GM12878 (cell line): ENCODE data around the gene ZBTB49. TPM values are rescaled to one million over a fixed set of nuclear protein-coding genes. Genes with fewer than 3 reads are reported as not detected.

Source experiments
- ATAC-seq: fragments of 200-7000 bp; cut with Tn5 transposase; 3 replicates; pipeline ENCODE4 v1.9.1; 2020; ENCODE audit warnings: mild to moderate bottlenecking, moderate library complexity
- BruUV-seq: library from RNA; stranded (reverse); fragments of 400-500 nt; replicated peaks from 2 replicates; lab custom pipeline; 2021; lab: Mats Ljungman, UMichigan
- CTCF ChIA-PET: fragments of 300-600 bp; sonication (Branson Sonifier 250); formaldehyde crosslinking; extraction: SDS; loops from one replicate; lab custom pipeline; 2021; ENCODE audit warnings: inconsistent platforms; lab: Yijun Ruan, JAX
- POLR2A ChIA-PET: fragments of 350-600 bp; formaldehyde crosslinking; extraction: SDS; loops from one replicate; lab custom pipeline; 2021; ENCODE audit warnings: inconsistent platforms; lab: Charles Lee
- RAD21 ChIA-PET: fragments of 300-600 bp; sonication (Branson Sonifier 250); formaldehyde crosslinking; loops from one replicate; lab custom pipeline; 2023; ENCODE audit warnings: antibody characterized with exemption; ENCODE audit not compliant: unreplicated experiment; lab: Charles Lee
- SMC1A ChIA-PET: fragments of 300-600 bp; sonication (Branson Sonifier 250); formaldehyde crosslinking; loops from one replicate; lab custom pipeline; 2023; ENCODE audit not compliant: unreplicated experiment, uncharacterized antibody; lab: Charles Lee
- DNase-seq: peaks from one replicate; pipeline ENCODE4 v3.0.0-alpha.2; 2011; ENCODE audit warnings: low read depth, low spot score
- FAIRE-seq: peaks from 3 replicates; lab custom pipeline; 2011; peaks lifted over from hg19 to GRCh38; lab: Jason Lieb, UNC
- H2AFZ ChIP-seq: 2 replicates; pipeline ENCODE4 v1.6.0; 2011; ENCODE audit warnings: low read depth, low read length, control low read depth; ENCODE audit not compliant: control insufficient read depth
- H3K27ac ChIP-seq: 2 replicates; pipeline ENCODE4 v1.5.1; 2011; ENCODE audit warnings: control low read depth; ENCODE audit not compliant: control insufficient read depth, insufficient read depth
- H3K27me3 ChIP-seq, 2 experiments: replicated peaks in 1 of 2; 2 replicates each; pipeline versions ENCODE4 v1.6.0 to v1.6.1; 2011; ENCODE audit warnings: low read length in 1 of 2; ENCODE audit not compliant: control insufficient read depth in 2 of 2, insufficient read depth in 2 of 2
- H3K36me3 ChIP-seq, 2 experiments: 2 replicates each; pipeline ENCODE4 v1.5.1; 2011; ENCODE audit warnings: low read length in 1 of 2; ENCODE audit not compliant: control insufficient read depth in 2 of 2, insufficient read depth in 2 of 2
- H3K4me1 ChIP-seq: 2 replicates; pipeline ENCODE4 v1.6.1; 2011; ENCODE audit warnings: mild to moderate bottlenecking, low read length, moderate library complexity, mixed read lengths; ENCODE audit not compliant: control insufficient read depth, insufficient read depth
- H3K4me2 ChIP-seq: 2 replicates; pipeline ENCODE4 v1.6.0; 2011; ENCODE audit warnings: control low read depth; ENCODE audit not compliant: control insufficient read depth, insufficient read depth
- H3K4me3 ChIP-seq: fragments of 200-600 bp; sonication (generic); 2 replicates; pipeline ENCODE4 v1.5.1; 2016
- H3K79me2 ChIP-seq: 2 replicates; pipeline ENCODE4 v1.6.0; 2011; ENCODE audit warnings: low read length; ENCODE audit not compliant: control insufficient read depth, insufficient read depth
- H3K9ac ChIP-seq: 2 replicates; pipeline ENCODE4 v1.8.0; 2011; ENCODE audit warnings: low read length, control low read depth, mixed read lengths; ENCODE audit not compliant: control insufficient read depth, insufficient read depth
- H3K9me3 ChIP-seq: replicated peaks from 3 replicates; pipeline ENCODE4 v1.5.1; 2011; ENCODE audit warnings: mild to moderate bottlenecking, low read length; ENCODE audit not compliant: control insufficient read depth, insufficient read depth
- H4K20me1 ChIP-seq: 2 replicates; pipeline ENCODE4 v1.6.0; 2011; ENCODE audit not compliant: control insufficient read depth, insufficient read depth
- BMI1 ChIP-seq: fragments of 450-650 bp; IDR thresholded peaks from 2 replicates; pipeline ENCODE4 v1.6.1; 2016; ENCODE audit warnings: mild to moderate bottlenecking, moderate library complexity, borderline replicate concordance
- CHD1 ChIP-seq: IDR thresholded peaks from 2 replicates; pipeline ENCODE4 v1.6.1; 2012; ENCODE audit warnings: low read depth, low read length, improper control_type of control experiment
- JUND ChIP-seq: IDR thresholded peaks from 2 replicates; pipeline ENCODE4 v1.6.1; 2012; ENCODE audit warnings: low read depth, mild to moderate bottlenecking, low read length, improper control_type of control experiment, moderate library complexity
- NFIC ChIP-seq: IDR thresholded peaks from 2 replicates; pipeline ENCODE4 v1.6.1; 2012; ENCODE audit warnings: low read depth, mild to moderate bottlenecking, inconsistent platforms, low read length, moderate library complexity
- SUPT20H ChIP-seq: IDR thresholded peaks from 2 replicates; pipeline ENCODE4 v1.6.1; 2011; ENCODE audit warnings: low read depth, mild to moderate bottlenecking, low read length, moderate library complexity, borderline replicate concordance; ENCODE audit not compliant: control insufficient read depth
- TCF7 ChIP-seq: IDR thresholded peaks from 2 replicates; pipeline ENCODE4 v1.6.1; 2014; ENCODE audit warnings: antibody characterized with exemption, borderline replicate concordance
- WGBS: methylation state at CpG from one replicate; pipeline ENCODE4 v1.1.6; 2016; ENCODE audit warnings: low lambda C conversion rate; ENCODE audit not compliant: insufficient replicate concordance, insufficient coverage; ENCODE audit errors: missing lambda C conversion rate; 5-methylcytosine and 5-hydroxymethylcytosine counted together
- in situ Hi-C: fragments of 300-500 bp; cut with MboI; formaldehyde crosslinking; loops from 9 replicates; pipeline ENCODE4 v1.14.3; 2018; ENCODE audit warnings: mixed read lengths
- intact Hi-C: fragments of 100-400 bp; cut with micrococcal nuclease; formaldehyde crosslinking; loops from one replicate; pipeline ENCODE4 v1.14.2; 2022; ENCODE audit not compliant: unreplicated experiment
- polyA plus RNA-seq, 11 experiments: library from polyadenylated mRNA; depleted of rRNA in 4 of 11; unstranded in 6 of 11; stranded (reverse) in 5 of 11; fragments of >200 nt; fragmentation: Nextera tagmentation in 4 of 11; fragmentation: Illumina TruSeq in 1 of 11; extraction: Ambion mirVana in 4 of 11; extraction: Trizol in 1 of 11; gene quantifications; 1 replicate in 1 of 11; 2 replicates in 10 of 11; pipeline versions ENCODE4 v1.2.1 to v1.2.3, GENCODE V29; 2011 to 2016; ENCODE audit warnings: inconsistent platforms in 2 of 11, missing spikeins in 2 of 11, low read depth in 1 of 11
- total RNA-seq, 4 experiments: library from RNA; depleted of rRNA in 3 of 4; stranded (reverse); fragments of >200 nt in 3 of 4; fragmentation: Illumina TruSeq in 1 of 4; extraction: Trizol in 1 of 4; gene quantifications; 2 replicates each; pipeline versions ENCODE4 v1.2.1 to v1.2.3, GENCODE V29; 2013 to 2021
- TF ChIP-seq, protein P1 (sequence below): fragments of 450-650 bp; IDR thresholded peaks from 2 replicates; pipeline ENCODE4 v1.6.1; 2014; ENCODE audit warnings: mild to moderate bottlenecking
- TF ChIP-seq, protein P2 (sequence below): fragments of 450-650 bp; formaldehyde crosslinking; IDR thresholded peaks from 2 replicates; pipeline ENCODE4 v1.4.0; 2022; ENCODE audit warnings: mild to moderate bottlenecking, moderate library complexity

ZBTB49 gene
- total and polyA plus RNA-seq, 10 of the 15 experiments (the other 5 are each of a cell fraction or from before 2014, with no cell fraction given), result 0.37 to 4.8 (median 4.1) TPM

DNA sequence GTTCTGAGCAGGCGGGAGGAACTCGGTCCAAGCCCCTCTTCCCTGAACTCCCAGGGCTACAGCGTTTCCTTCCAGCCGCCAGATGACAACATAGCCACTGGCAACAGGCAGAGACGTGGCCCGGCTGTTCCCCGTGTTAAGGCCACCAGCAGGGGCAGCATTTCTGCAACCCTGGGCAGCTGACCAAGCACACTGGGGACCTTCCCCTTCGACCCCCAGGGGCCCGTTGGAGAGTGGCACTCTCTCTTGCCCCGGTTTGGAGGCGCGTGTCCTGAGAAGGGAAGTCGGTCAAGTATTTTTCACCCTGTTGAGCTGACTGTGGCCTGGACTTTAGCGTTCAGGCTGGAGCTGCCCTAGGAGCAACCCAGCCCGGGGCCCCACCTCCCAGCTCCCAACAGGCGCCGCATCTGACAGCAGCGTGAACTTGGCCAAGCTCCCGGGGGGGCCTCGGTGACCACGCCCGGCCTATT, 37.6 kb downstream of the ZBTB49 start (continued):
- TF ChIP-seq, protein P1, sequence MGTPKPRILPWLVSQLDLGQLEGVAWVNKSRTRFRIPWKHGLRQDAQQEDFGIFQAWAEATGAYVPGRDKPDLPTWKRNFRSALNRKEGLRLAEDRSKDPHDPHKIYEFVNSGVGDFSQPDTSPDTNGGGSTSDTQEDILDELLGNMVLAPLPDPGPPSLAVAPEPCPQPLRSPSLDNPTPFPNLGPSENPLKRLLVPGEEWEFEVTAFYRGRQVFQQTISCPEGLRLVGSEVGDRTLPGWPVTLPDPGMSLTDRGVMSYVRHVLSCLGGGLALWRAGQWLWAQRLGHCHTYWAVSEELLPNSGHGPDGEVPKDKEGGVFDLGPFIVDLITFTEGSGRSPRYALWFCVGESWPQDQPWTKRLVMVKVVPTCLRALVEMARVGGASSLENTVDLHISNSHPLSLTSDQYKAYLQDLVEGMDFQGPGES, result no peak

DNA sequence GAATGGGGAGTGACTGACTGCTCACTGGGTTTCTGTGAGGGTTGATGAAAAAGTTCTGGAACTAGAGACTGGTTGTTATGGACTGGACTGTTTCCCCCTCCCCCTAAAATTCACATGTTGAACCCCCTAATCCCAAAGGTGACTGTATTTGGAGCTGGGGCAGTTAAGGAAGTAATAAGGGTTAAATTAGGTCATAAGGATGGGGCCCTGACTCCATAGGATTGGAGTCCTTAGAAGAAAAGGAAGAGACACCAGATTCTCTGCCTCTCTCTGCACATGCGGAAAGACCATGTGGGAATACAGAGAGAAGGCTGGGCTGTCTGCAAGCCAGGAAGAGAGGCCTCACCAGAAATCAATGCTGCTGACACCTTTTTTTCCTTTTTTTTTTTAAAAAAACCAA, 38.2 kb downstream of the ZBTB49 start:
- SMC1A ChIA-PET, result no interaction called here
- intact Hi-C loops (no loop called here), in situ Hi-C loops (loop anchor here (25.0 kb wide), 1 partner anchor 341 kb away; no protein-coding TSS in a partner anchor)
- no peak for DNase-seq
- no peak overlapping the region for H2AFZ ChIP-seq
- no peaks in the 10 kb centered on the region for H3K79me2 ChIP-seq
- RAD21 ChIA-PET, result no interaction called here
- no peaks in the 10 kb centered on the region for H3K36me3 ChIP-seq
- no peak for FAIRE-seq
- H4K20me1 ChIP-seq, result no peaks in the 10 kb centered on the region
- H3K9ac ChIP-seq, result no peak overlapping the region
- H3K4me3 ChIP-seq, result no peak overlapping the region
- no peak for ATAC-seq
- H3K9me3 ChIP-seq, result no peaks in the 10 kb centered on the region
- CTCF ChIA-PET, result interaction anchor here (1.2 kb wide), 1 partner anchor 129 kb away, joined by 4 read pairs; no protein-coding TSS in a partner anchor
- no peak overlapping the region for H3K27ac ChIP-seq
- no TSS peak for BruUV-seq
- H3K4me1 ChIP-seq, result peaks cover under 1% of the 10 kb centered on the region; the same call in 1 of the 2 replicates
- no peak overlapping the region for H3K4me2 ChIP-seq
- no peak for TF ChIP-seq NFIC
- no peak for TF ChIP-seq CHD1
- TF ChIP-seq, protein P2, sequence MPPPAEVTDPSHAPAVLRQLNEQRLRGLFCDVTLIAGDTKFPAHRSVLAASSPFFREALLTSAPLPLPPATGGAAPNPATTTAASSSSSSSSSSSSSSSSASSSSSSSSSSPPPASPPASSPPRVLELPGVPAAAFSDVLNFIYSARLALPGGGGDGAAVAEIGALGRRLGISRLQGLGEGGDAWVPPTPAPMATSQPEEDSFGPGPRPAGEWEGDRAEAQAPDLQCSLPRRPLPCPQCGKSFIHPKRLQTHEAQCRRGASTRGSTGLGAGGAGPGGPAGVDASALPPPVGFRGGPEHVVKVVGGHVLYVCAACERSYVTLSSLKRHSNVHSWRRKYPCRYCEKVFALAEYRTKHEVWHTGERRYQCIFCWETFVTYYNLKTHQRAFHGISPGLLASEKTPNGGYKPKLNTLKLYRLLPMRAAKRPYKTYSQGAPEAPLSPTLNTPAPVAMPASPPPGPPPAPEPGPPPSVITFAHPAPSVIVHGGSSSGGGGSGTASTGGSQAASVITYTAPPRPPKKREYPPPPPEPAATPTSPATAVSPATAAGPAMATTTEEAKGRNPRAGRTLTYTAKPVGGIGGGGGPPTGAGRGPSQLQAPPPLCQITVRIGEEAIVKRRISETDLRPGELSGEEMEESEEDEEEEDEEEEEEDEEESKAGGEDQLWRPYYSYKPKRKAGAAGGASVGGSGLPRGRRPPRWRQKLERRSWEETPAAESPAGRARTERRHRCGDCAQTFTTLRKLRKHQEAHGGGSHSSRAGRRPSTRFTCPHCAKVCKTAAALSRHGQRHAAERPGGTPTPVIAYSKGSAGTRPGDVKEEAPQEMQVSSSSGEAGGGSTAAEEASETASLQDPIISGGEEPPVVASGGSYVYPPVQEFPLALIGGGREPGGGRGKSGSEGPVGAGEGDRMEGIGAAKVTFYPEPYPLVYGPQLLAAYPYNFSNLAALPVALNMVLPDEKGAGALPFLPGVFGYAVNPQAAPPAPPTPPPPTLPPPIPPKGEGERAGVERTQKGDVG (CRISPR knock-in tag), result no peak
- TF ChIP-seq BMI1, result no peak
- TF ChIP-seq JUND, result no peak
- no peak for TF ChIP-seq TCF7
- no peak for TF ChIP-seq SUPT20H
- POLR2A ChIA-PET, result no interaction called here
- H3K27me3 ChIP-seq, result no peaks in the 10 kb centered on the region
- 100% methylated on average over 1 of the region's 1 CpG for WGBS
